ENCODE measurements around the gene SLC6A17.

Gene SLC6A17

GRCh38 chr1:110186558-110186957 lies 36.3 kb downstream of the SLC6A17 start:
- no peak for TF ChIP-seq ZNF8 (CRISPR knock-in tag; IDR thresholded peaks at IDR 0.05)
- TF ChIP-seq CREB5 (CRISPR knock-in tag; IDR thresholded peaks at IDR 0.05; ENCODE audit: low read depth), result no peak
- no peak for TF ChIP-seq PATZ1 (CRISPR knock-in tag; IDR thresholded peaks at IDR 0.05; ENCODE audit: borderline replicate concordance)
- no peak for TF ChIP-seq ZFP30 (CRISPR knock-in tag; IDR thresholded peaks at IDR 0.05)
- TF ChIP-seq ESRRG (CRISPR knock-in tag; IDR thresholded peaks at IDR 0.05), result no peak
- no peak for TF ChIP-seq CSDC2 (CRISPR knock-in tag; IDR thresholded peaks at IDR 0.05)
- TF ChIP-seq TOX (CRISPR knock-in tag; IDR thresholded peaks at IDR 0.05; ENCODE audit: borderline replicate concordance), result no peak
- TF ChIP-seq BACH2 (CRISPR knock-in tag; IDR thresholded peaks at IDR 0.05; ENCODE audit: borderline replicate concordance), result no peak
- TF ChIP-seq ZC3H10 (CRISPR knock-in tag; IDR thresholded peaks at IDR 0.05), result no peak
- TF ChIP-seq ISL1 (CRISPR knock-in tag; IDR thresholded peaks at IDR 0.05), result no peak
- no peak for TF ChIP-seq TSHZ2 (CRISPR knock-in tag; IDR thresholded peaks at IDR 0.05)
- TF ChIP-seq OSR1 (CRISPR knock-in tag; IDR thresholded peaks at IDR 0.05), result no peak
- no peak for TF ChIP-seq GLIS3 (CRISPR knock-in tag; IDR thresholded peaks at IDR 0.05)
- no peak for TF ChIP-seq ARNTL (CRISPR knock-in tag; IDR thresholded peaks at IDR 0.05; ENCODE audit: borderline replicate concordance, low read depth)
- no peak for TF ChIP-seq ZNF565 (CRISPR knock-in tag; conservative IDR thresholded peaks at IDR 0.05; ENCODE audit: low read depth)
- no peak for TF ChIP-seq TCF4 (CRISPR knock-in tag; IDR thresholded peaks at IDR 0.05; ENCODE audit: borderline replicate concordance)
- no peak for ATAC-seq

- TF ChIP-seq OSR1 (CRISPR knock-in tag; IDR thresholded peaks at IDR 0.05) (no peak), ZNF70 (CRISPR knock-in tag; IDR thresholded peaks at IDR 0.05) (no peak), ISL1 (CRISPR knock-in tag; IDR thresholded peaks at IDR 0.05) (no peak), CSRNP3 (CRISPR knock-in tag; IDR thresholded peaks at IDR 0.05) (no peak), POU6F1 (CRISPR knock-in tag; IDR thresholded peaks at IDR 0.05; ENCODE audit: borderline replicate concordance, low read depth) (no peak), BACH2 (CRISPR knock-in tag; IDR thresholded peaks at IDR 0.05; ENCODE audit: borderline replicate concordance) (no peak), TOX (CRISPR knock-in tag; IDR thresholded peaks at IDR 0.05; ENCODE audit: borderline replicate concordance) (no peak), PATZ1 (CRISPR knock-in tag; IDR thresholded peaks at IDR 0.05; ENCODE audit: borderline replicate concordance) (no peak), ZFP30 (CRISPR knock-in tag; IDR thresholded peaks at IDR 0.05) (no peak), CREB5 (CRISPR knock-in tag; IDR thresholded peaks at IDR 0.05; ENCODE audit: low read depth) (no peak), ZC3H10 (CRISPR knock-in tag; IDR thresholded peaks at IDR 0.05) (no peak), ZNF8 (CRISPR knock-in tag; IDR thresholded peaks at IDR 0.05) (no peak), ESRRG (CRISPR knock-in tag; IDR thresholded peaks at IDR 0.05) (no peak), ZNF565 (CRISPR knock-in tag; conservative IDR thresholded peaks at IDR 0.05; ENCODE audit: low read depth) (no peak), TCF4 (CRISPR knock-in tag; IDR thresholded peaks at IDR 0.05; ENCODE audit: borderline replicate concordance) (no peak)
- ATAC-seq, result peak; percentile 71
Measured at GRCh38 chr1:110187139-110187890, 37.0 kb downstream of the SLC6A17 start.
